PFSK-1 (cell line): ENCODE data around the gene HDHD3.

Source experiments
- FOXP2 ChIP-seq: optimal IDR thresholded peaks from 2 replicates; pipeline ENCODE3; 2011; ENCODE audit warnings: borderline replicate concordance, control low read depth, inconsistent platforms; ENCODE audit not compliant: insufficient read depth; ENCODE audit errors: extremely low read length, extremely low read depth
- POLR2AphosphoS5 ChIP-seq: IDR thresholded peaks from 2 replicates; pipeline ENCODE4 v1.6.1; 2012; ENCODE audit warnings: low read depth, mild to moderate bottlenecking, control low read depth, low read length, moderate library complexity
- REST ChIP-seq, 2 experiments: IDR thresholded peaks; 2 replicates each; pipeline versions ENCODE4 v1.6.1 to v1.8.0; 2011 to 2012; ENCODE audit warnings: low read depth in 2 of 2, low read length in 2 of 2, control low read depth in 1 of 2, inconsistent platforms in 1 of 2, mild to moderate bottlenecking in 1 of 2, moderate library complexity in 1 of 2; ENCODE audit not compliant: insufficient read depth in 1 of 2
- SIN3A ChIP-seq: IDR thresholded peaks from 2 replicates; pipeline ENCODE4 v1.6.1; 2012; ENCODE audit warnings: mild to moderate bottlenecking, low read length, moderate library complexity, borderline replicate concordance; ENCODE audit not compliant: insufficient read depth
- TAF1 ChIP-seq: IDR thresholded peaks from 2 replicates; pipeline ENCODE4 v1.6.1; 2012; ENCODE audit warnings: low read length, control low read depth, borderline replicate concordance; ENCODE audit not compliant: insufficient read depth

HDHD3 gene

DNA sequence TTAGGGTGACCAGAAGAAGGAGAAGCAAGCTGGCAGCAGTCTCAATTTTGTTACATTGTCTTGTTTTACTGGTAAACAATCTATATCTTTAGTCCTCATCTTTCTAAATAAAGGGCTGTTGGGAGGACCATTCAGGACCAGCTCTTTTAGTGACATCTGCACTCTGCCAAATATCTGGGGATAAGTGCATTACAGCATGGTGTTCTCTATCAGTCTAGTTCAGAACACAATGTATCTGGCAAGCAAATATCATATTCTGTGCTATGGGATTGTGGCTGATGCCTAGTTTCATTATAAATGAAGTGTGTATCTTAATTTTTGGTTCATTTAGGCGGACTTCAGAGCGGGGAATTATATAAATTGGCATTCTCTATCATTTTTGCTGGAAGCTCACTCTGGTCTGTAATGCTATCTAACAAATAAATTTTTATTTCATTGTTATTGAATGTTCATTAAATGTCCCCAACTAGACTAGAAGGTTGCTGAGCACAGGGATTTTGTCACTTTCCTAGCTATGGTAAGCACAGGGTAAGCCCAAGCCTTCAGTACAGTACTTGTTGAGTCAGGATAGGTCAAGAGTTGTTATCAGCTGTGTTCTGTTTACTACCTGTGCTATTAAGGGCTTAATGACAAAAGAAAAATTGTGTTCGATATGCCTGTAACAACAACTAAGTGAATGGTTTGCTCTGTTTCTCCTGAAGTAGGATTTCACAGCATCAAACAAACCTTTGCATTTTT is 48.6 kb downstream of the HDHD3 start:
- TF ChIP-seq FOXP2 (no peak), SIN3A (no peak), REST (IDR thresholded peaks at IDR 0.05; ENCODE audit: insufficient read depth in 1 of 2, low read depth in 2 of 2, low read length in 2 of 2) (no peak), POLR2AphosphoS5 (no peak), TAF1 (no peak)

DNA sequence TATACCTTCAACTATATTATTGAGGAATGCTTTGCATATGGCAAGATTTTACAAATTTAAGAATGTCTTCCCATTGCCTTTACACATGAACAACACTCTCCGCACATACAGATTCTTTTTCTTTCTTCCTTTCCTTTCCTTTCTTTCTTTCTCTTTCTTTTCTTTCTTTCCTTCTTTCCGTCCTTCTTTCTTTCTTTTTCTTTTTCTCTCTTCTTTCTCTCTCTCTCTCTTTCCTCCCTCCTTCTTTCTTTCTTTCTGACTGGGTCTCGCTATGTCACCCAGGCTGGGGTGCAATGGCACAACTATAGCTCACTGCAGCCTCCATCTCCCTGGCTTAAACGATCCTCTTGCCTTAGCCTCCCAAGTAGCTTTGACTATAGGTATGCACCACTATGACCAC is 50.6 kb downstream of the HDHD3 start:
- no peak for TF ChIP-seq REST (IDR thresholded peaks at IDR 0.05; ENCODE audit: insufficient read depth in 1 of 2, low read depth in 2 of 2, low read length in 2 of 2)
- TF ChIP-seq SIN3A = no peak
- TF ChIP-seq POLR2AphosphoS5 = no peak
- TF ChIP-seq TAF1 = no peak
- no peak for TF ChIP-seq FOXP2
